ENCODE data around the gene PPP2R2B.

- TF ChIP-seq MYC (IDR thresholded peaks at IDR 0.05; ENCODE audit: borderline replicate concordance, low read length) (no peak), CTCF (IDR thresholded peaks at IDR 0.05) (no peak), JUN (IDR thresholded peaks at IDR 0.05) (no peak), FOSL2 (IDR thresholded peaks at IDR 0.05) (no peak), FOSL2 (CRISPR knock-in tag; IDR thresholded peaks at IDR 0.05) (no peak), EP300 (IDR thresholded peaks at IDR 0.05) (no peak), HOXB5 (CRISPR knock-in tag; IDR thresholded peaks at IDR 0.05) (no peak), PBX3 (IDR thresholded peaks at IDR 0.05) (no peak), ZFP36 (IDR thresholded peaks at IDR 0.05; ENCODE audit: borderline replicate concordance, partially characterized antibody) (no peak), BHLHE40 (IDR thresholded peaks at IDR 0.05; ENCODE audit: low read depth, low read length) (no peak), HOXB13 (CRISPR knock-in tag; IDR thresholded peaks at IDR 0.05; ENCODE audit: low read depth) (no peak), RNF2 (IDR thresholded peaks at IDR 0.05; ENCODE audit: borderline replicate concordance, low read depth) (no peak), JUNB (IDR thresholded peaks at IDR 0.05) (no peak)
These were observed 152.5 kb downstream of the PPP2R2B start for GRCh38 chr5:146726020-146726419.
